HG03520 (cell line): ENCODE data around the gene ATG16L2.

Source experiments
- ATAC-seq: cut with Tn5 transposase; IDR thresholded peaks from one replicate; pipeline ENCODE4 v1.9.1; 2021; ENCODE audit warnings: mild to moderate bottlenecking, moderate library complexity; ENCODE audit not compliant: unreplicated experiment

Gene ATG16L2, protein sequence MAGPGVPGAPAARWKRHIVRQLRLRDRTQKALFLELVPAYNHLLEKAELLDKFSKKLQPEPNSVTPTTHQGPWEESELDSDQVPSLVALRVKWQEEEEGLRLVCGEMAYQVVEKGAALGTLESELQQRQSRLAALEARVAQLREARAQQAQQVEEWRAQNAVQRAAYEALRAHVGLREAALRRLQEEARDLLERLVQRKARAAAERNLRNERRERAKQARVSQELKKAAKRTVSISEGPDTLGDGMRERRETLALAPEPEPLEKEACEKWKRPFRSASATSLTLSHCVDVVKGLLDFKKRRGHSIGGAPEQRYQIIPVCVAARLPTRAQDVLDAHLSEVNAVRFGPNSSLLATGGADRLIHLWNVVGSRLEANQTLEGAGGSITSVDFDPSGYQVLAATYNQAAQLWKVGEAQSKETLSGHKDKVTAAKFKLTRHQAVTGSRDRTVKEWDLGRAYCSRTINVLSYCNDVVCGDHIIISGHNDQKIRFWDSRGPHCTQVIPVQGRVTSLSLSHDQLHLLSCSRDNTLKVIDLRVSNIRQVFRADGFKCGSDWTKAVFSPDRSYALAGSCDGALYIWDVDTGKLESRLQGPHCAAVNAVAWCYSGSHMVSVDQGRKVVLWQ

DNA sequence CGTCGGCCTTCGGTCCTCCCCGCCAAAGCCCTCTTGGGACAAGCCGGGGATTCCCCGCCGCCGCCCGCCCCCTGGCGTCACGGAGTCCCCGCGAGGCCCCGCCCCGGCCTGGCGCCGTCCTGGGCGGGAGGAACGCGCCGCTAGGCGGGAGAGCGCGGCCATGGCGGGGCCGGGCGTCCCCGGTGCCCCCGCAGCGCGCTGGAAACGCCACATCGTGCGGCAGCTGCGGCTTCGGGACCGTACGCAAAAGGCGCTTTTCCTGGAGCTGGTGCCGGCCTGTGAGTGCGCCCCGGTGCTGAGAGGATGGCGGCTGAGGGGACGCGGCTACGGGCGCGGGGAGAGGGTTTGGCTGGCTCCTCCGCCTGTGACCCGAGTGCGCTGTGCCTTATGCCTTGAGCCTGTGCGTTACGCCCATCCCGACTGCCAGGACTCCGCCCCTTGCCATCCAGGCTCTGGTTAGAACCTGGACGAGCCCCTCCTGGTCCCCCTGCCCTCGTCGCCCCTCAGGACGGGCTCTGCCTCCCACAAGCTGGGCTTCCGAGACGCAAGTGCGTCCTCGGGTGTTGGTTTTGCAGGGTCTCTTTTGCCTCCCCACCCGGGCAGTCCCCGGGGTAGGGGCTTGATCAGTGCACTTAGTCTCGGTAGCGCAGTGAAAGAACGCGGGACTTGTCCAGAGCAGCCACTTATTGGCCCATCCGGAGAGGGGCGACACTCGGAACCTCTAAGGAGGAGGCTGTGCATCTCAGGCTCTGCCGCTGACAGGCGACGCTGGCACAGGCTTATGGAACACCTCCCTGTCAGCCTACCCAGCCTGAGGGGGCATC, at the start of gene ATG16L2:
TSS of gene ATG16L2 (plus strand) at position 126 of the 824 bp plus-strand sequence. CDS start at position 161, 35 bp downstream.
- peak; percentile 54 for ATAC-seq

DNA sequence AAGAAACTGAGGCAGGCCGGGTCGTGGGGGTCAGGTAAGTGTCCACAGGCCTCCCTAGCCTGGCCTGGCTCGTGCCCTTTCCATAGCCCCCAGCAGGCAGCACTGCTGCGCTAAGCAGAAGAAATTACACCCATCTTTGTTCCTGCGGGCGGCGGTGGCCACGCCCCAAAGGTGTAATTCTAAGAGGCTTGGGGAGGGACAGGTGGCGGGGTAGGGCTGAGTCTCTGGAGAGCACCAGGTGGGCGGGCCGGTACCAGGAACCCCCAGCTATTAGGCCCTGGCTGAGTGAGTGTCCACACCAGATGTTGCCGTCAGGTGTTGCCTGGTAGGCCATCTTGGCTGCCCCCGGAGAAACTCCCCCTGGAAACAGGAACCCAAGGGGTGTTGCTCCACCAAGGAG, 49.7 kb upstream of the ATG16L2 start:
- ATAC-seq: no peak

DNA sequence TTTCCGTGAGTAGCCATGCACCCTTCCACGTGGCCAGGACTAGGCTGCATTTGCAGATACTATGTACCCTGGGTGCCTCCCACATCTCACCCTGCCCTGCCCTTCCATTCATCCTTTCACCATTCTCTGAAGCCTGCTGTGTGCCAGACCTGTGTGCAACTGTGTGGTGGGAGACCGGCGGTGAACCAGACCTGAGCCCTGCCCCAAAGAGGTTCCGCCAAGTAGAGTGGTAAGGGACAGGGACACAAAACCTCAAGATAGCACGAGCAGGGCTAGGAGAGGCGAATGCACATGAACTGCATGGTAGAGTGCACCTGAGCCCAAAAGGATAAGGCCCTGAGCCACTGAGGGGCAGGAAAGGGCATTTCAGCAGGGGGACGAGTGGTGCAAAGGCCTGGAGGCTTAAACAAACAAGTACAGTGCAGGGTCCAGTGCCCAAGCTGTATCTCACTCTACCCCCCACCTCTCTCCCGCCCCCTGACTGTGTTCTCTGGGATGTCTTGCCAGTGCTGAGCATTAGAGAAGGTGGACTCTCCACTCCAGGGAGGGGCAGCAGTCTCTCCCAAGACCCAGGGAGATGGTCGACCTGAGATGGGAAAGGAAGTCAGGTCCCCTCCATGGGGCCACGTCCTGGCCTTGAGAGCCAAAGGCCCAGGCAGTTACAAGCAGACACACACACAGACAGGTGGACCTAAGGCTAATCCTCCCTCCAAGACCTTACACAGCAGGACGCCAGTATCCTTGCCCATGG, 47.9 kb upstream of the ATG16L2 start:
- ATAC-seq: no peak

DNA sequence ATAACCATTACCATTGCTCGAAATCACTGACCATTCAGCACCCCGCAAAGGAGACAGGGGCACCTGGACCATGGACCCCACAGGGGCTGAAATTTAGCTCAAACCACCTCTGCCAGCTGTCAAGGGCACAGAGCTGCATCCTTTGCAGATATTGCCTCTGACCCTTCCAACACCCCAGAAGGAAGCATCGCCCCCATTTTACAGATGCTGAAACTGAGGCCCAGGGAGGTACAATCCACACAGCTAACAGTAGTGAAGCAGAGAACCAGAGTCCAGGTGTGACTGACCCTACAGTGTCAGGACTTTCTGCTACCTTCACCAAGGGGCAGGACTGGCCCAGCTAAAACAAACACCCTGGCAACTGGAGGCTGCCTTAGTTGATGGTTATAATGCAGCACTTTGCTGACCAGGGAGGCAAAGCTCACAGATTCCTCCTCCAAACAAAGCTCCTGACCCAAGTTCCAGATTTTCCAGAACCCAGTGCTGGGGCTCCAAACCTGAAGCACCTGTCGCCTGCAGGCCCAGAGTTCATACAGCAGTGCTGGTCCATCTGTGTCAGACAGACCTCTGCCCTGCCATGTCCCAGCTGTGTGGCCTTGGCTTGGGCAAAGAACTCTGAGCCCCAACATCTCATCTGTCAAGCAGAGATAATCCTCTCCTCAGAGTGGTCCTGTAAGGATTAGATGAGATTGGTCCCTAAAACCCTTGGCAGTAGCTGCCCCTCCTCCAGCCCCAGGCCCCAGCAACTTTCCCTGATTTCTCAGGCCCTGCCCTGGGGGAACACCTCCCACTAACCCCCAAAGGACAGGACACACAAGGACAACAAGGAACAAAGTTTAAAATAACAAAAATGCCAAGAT, 46.8 kb upstream of the ATG16L2 start:
- no peak for ATAC-seq

DNA sequence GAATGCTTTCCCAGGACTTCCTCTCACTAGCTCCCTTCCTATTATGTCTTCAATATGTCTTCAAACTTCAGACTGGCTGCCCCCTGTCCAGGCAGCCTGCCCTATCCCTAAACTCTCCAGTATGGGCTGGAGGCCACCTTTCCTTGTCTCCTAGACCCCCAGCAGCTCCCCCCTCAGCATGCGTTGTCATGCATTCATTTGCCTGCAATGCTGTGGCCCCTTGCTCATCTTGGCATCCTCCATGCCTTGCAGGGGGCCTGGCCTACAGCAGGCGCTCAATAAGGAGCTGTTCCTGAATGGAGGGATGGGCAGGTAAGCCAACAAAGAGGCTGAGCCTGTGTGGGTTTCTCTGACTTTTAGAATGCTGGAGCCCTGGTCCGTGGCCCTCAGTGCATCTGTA, 45.6 kb upstream of the ATG16L2 start:
- no peak for ATAC-seq

DNA sequence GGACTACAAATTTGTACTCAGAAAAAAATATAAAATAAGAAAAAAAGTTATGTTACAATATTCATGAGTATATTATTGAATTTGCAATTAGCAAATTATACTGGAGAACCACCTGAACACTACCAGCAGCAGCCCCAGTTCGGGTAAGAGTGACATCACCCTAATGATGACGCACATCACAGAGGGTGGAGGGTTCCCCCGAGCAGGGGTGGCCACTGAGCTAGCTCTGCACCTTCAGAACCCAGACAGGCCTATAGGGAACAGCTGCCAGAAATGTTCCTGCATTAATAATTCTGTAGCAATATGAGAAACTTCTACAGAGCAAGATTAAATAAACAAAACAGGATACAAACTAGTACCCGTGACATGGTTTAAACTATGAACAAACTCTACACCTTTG, 44.5 kb upstream of the ATG16L2 start:
- no peak for ATAC-seq

DNA sequence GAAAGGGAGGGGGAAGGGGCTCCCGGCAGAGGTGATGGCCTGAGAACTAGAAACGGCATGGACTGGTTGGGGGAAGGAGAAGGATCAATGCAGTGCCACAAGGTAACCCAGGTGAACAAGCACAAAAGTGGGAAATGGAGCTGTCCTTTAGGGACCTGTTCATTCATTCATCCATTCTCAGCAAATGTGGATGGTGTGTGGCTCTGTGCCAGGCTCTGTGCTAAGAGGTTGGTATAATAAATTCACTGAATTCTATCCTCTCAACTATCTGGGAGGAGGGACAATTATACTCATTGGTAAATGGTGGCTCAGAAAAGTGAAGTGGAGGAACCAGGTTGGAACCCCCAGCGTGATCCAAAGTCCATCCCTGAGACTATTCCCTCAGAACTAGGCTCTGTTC, 43.4 kb upstream of the ATG16L2 start:
- no peak for ATAC-seq

DNA sequence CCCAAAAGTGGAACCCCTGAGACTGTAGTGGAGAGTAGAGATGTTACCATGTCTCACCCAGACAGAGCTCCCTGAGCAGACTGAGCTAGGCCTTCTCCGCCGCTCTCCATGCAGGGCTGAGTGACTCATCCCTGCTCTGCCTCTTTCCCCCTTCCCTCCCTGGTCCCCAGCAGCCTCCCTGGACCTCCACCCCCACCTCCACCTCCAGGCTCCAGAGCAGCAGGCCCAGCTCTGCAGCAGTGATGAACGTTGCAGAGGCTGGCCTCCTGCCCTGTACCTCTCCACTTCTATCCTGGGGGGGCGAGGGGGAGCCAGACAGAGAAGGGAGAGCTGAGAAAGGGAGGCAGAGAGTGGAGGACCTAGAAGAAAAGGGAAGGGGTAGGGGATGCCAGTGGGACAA, 42.7 kb upstream of the ATG16L2 start:
- no peak for ATAC-seq

DNA sequence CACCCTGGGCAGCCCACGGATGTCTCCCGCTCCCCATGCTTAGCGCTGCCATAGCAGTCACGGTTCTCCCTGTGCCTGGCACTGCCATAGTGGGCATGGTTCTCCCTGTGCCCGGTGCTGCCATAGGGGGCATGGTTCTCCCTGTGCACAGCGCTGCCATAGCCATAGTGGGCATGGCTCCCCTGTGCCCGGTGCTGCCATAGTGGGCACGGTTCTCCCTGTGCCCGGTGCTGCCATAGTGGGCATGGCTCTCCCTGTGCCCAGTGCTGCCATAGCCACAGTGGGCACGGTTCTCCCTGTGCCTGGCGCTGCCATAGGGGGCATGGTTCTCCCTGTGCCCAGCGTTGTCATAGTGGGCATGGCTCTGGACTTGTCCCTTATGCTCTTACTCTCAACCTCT, 42.2 kb upstream of the ATG16L2 start:
- ATAC-seq: no peak

DNA sequence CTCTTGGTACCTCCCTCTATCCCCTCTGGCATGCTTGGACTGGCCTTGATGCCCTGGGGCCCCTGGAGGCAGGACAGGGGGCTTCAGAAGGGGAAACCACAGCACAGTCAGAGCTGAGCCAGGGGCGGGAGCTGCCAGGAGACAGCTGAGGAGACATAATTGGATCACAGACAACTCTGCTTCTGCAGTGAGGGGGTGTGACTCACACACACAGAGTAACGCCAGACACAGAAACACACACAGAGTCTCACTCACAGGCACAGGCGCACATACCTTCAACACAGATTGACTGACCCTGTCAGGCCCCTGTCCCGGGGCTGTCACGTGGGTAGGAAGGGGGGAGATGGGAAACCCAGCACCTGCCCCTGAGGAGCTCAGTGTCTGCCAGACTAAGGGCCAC, 40.9 kb upstream of the ATG16L2 start:
- ATAC-seq: no peak

DNA sequence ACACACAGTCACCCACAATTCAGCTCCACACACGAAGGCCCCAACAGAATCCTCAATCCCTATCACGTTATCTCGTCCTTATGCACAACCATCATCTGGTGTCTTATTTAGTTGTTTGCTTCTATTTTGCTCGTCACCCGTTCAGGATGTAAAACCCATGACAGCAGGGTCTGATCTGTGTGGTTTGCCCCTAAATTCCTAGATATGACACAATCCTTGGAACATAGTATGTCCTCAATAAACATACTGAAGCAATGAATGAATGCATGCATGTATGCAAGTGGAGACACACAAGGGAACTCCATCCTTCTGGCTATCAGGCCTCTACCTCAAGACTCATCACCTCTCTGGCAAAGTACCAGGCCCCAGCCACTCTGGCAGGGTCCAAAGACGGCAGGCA, 40.5 kb upstream of the ATG16L2 start:
- ATAC-seq: no peak

DNA sequence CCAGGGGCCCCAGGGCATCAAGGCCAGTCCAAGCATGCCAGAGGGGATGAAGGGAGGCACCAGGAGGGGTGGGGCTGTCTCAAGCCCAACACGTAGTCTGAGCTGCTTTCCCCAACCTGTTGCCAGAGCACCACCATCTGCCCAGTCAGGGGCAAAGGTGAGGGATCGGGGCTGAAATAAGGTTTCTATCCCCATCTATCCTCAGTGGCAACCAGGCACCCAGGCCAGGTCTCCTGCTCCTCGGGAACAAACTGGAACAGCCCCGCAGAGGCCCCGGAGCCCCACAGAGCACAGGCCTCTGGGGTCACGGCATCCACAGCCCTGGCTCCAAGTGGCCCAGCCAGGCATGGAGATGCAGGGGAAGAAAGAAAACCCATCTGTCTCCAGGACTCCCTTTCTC, 39.7 kb upstream of the ATG16L2 start:
- no peak for ATAC-seq

DNA sequence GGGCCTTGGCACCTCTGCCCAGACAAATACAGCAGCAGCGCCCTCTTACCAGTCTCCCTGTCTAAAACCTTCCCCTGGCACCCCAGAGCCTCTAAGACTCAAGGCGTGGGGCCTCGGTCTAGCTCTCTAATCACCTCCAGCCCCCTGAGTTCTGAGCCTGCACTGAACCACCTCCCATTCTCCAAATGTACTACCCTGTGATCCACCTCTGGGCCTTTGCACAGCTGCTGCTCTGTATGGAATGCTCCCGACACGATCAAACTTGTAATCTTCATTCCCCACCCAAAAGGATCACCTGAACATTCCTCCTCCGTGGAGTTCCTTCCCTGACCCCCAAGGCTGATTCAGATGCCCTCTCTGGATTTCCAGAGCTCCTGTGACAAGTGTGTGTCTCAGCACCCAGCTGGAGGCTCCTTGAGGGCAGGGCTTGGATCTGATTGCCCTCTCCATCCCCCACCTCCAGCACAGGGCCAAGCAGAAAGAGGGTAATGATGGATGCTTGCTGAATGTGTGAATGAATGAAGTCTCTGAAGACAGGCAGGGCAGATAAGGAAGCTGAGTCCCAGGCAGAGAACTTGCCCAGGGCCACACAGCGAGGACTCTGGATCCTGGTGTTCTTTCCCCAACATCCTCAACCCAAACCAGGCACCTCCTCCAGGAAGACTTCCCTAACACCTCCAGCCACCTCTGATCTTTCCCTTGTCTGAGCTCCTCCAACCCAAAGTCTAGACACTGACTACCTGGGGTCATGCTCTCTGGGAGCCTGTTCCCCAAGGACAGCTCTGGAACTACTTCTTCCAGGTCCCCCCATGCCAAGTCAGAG, 38.7 kb upstream of the ATG16L2 start:
- no peak for ATAC-seq

DNA sequence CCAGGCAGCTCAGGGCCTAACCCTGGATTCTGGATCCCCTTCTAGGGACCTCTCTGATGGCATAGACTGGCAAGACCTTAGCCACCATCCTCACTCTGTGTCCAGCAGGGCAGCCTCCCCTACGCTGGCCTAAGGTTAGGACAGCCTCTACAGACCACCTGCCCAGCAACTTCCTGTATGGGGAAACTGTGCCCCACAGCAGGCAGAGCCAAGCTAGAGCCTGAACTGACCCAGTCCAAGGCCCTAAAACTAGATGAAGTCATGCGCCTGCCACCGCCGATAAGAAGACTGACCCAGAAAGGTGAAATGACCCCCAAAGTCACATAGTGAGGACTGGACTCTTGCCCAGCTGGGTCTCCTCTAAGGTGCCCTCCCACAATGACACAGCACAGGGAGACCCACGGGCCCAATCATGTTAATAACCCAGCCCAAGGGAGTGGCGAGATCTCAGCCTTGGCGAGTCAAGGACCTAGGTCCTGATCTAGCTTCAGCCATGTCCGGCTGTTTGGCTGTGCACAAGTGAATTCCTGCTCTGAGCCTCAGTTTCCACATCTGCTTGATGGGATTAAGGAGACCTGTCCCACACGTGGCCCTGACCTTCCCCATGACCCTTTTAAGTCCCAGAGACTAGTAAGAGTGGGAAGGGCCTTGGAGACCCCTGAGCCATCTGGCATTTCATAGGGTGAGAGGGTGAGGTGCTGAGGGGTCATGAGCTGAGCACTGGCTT, 37.9 kb upstream of the ATG16L2 start:
- no peak for ATAC-seq

DNA sequence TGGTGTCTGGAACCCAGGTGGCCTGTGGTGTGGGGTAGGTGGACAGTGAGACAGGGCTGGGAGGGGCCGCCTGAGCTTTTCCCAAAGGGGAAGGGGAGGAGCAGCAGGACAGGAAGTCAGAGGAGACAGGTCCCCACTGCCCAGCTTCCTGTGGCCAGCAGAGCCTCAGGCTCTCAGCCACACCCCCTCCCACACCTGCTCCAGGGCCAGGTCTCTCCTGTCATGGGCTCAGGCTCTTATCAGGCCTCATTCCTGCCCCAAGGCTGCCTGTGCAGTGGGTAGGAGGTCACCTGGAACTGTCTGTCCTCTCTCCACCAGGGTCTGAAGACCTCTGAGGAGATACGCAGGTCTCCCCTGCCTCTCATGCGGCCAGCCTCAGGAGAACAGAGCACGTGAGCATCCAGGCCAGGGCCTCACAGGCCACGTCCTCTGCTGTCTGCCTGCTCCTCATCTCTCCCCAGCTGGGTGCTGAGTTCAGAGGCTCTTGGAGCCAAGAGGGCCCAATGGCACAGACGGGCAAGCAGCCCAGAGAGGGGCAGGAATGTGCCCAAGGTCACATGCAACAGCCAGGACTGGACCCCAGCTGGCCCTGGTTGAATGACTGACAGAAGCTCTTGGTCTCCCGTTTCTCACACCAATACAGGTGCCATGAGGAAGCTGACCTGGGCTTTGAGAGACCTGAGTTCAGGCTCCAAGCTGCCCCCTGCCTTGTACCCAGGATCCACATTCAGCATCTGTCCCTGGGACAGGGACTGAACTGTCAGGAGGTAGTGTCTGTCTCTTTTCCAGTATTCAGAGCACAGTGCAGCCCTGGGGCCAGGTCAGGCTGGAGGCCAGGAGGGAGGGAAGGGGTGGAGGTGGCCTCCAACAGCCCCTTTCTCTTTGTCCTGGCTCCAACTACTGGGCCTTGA, 37.1 kb upstream of the ATG16L2 start:
- no peak for ATAC-seq

DNA sequence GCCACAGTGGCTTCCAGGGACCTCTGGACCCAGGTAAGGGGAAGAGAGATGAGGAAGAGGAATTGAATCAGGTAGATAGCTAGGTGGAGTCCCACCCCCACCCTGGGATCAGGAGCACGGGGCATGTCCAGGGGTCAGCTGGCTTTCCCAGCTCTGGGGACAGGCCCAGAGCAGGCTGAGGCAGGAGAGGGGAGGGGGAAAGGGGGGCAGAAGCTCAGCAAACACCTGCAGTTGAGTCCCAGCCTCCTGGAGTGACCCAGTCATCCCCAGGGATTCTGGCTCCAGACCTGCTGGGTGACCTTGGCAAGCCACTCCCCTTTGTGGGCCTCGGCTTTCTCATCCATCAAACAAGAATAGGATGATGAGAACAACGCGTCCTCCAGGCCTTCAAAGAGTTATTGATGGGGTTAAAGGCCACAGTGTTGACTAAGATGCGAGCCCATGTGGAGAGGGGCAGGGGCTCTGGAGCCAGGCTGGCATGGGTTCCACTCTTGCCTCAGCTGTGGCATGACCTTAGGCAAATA, 36.4 kb upstream of the ATG16L2 start:
- ATAC-seq: no peak
